ENCODE results near the gene MADD.

Gene MADD

DNA sequence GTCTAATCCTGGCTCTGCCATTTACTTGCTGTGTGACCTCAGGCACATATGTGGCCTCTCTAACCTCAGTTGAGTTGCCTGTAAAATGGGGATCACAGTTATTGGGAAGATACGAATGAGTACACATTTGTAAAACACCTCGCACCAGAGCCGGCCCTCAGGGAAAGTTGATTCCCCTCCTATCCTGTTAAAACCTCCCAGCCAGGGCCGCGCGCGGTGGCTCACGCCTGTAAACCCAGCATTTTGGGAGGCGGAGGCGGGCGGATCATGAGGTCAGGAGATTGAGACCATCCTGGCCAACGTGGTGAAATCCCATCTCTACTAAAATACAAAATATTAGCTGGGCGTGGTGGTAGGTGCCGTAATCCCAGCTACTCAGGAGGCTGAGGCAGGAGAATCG, 90.4 kb downstream of the MADD start:
- no peak for DNase-seq

DNA sequence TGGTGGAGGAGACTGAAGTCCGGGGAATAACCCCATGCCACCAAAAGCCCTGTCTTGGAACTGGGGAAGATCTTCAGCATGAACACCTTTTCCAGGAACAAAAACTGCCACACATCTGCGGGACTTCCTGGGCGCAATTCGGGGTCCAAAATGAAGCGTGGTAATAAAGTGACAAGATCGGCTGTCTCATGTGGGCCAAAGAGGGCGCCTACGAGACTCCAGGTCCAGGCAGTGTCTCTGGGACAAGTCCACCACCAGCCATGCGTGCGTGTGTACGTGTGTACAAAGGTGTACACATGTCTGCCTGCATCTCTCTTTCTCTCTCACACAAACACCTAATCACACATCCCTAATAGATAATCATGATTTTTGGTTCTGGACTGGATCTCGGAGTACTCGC, 91.5 kb downstream of the MADD start:
- no peak for DNase-seq

GRCh38 chr11:47366020-47366490, 96.1 kb downstream of the MADD start:
- DNase-seq, result no peak

DNA sequence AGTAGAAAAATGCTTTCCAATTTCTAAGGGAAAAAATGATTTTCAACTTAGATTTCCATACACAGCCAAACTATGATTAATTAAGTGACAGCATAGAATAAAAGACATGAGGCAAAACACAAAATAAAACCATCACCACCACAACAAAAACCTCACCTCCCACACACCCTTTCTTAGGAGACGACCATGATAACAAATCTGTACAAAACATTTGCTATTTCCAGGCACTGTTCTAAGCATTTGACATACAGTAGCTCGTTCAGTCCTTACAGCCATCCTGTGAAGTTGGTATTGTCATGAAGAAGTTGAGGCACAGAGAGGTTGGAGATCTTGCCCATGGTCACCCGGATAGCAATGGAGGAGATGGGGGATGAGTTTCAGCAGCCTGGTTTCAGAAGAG, 99.7 kb downstream of the MADD start:
- no peak for DNase-seq

DNA sequence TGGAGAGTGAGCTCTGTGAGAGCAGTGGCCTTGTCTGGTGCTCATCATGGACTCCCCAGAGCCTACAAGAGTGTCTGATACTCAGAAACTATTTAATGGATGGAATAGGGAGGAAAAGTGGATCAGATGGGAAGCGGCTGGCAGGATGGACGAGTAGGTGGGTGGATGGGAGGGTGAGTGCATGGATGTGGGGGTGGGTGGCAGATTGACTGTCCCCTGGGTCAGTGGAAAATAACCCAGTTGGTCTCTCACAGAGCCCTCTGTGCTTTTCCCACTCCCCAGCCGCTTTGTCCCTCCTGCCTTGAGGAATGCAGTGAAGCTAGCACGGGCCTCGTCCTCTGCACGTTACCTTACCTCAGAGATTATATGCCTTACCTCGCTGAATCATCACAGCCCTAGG, 102.5 kb downstream of the MADD start:
- no peak for DNase-seq

GRCh38 chr11:47373876-47374719, 104.2 kb downstream of the MADD start:
- peak; percentile 84 for DNase-seq

DNA sequence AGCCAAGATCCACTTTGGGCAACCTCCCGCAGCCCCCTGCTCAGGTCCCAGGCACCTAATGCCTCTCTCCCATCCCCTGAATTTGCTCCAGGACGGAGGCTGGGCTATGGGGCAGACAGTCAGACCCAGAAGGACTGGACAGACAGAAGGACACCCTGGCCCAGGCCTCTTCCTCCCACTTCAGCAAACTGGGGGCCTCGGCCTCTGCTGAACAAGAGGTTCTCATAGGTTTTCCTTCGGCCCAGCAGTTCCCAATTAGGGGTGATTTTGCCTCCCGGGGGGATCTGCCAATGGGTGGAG, 104.7 kb downstream of the MADD start:
- DNase-seq, result no peak

GRCh38 chr11:47375020-47375419, 105.1 kb downstream of the MADD start:
- DNase-seq, result no peak

DNA sequence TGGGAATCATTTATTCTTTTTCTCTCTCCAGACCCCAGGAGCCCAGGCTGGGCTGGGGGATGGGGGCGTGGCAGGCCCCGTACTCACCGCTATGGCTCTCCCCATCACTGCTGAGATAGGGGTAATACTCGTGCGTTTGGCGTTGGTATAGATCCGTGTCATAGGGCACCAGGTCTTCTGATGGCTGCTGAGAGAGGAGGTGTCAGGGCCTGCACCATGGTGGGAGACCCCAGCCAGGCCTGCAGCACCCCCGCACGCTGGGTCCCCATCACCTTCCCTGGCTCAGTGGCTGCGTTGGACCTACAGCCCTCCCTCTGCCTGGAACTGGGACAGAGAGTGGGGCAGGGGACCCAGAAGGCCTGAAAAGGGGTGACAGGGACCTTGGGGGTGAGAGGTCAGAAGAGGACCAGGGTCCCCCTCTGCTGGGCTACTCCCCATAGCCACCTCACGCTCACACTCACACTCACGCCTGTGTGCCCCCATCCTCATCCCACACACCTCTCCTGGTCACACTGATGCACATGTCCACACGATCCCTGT, 105.7 kb downstream of the MADD start:
- DNase-seq, result no peak

DNA sequence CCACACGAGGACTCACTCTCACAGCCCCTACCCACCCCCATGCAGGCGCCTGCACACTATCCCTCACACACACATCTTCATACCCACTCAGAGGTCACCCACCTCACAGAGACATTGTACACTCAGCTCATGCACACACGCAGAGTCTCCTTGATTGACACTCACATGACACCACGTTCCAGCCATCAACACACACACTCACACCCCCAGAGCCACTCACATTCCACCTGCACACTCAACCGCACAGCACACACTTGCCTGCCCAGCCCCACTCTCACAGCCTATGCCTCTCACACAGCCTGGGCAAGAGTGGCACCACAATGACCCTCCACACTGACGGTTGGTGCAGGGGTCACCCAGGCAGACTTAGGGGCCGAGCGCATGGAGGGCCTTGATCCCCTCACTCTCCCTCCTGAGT, 106.2 kb downstream of the MADD start:
- no peak for DNase-seq

GRCh38 chr11:47376525-47377371, 106.8 kb downstream of the MADD start:
- DNase-seq, result no peak

DNA sequence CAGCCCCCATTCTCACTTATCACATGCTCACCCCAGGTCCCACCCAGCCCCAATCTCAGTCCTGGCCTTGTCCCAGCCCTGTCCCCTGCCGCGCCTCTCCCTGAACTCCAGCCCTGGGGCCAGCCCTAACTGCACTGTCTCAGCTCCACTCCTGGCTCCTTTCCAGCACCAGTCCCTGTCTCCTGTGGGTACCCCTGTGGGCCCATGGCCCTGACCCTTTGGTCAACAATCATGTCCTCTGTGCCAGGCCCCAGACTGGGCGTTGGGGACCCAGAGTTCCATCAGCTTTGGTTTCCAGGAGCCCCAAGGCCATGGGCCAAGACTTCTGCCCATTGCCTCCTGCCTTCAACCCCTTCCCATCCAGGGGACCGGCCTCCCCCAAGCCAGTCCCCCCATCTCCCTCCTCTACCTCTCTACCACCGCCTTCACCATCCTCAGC, 107.7 kb downstream of the MADD start:
- no peak for DNase-seq

- DNase-seq, result no peak
Observed at GRCh38 chr11:47378010-47378835, 108.3 kb downstream of the MADD start, which contains the start of gene SPI1. SPI1 (minus strand) TSS chr11:47378547; CDS start chr11:47378353, 194 bp downstream.

- no peak for DNase-seq
Observed at GRCh38 chr11:47378836-47379170, 108.9 kb downstream of the MADD start.

DNA sequence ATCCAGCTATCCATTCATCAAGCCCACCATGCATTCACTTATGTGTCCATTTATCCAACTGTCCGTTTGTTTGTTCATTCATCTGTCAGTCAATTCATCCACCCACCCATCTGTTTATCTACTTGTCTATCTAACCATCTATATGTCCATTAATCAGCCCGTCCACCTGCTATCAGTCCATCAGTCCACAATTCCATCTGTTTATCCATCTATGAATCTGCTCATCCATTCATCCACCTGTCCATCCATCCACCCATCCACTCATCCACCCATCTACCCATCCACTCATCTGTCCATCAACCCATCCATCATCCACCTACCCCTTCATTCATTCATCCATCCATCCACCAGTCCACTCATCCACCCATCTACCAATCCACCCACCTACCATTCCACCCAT, 109.4 kb downstream of the MADD start:
- DNase-seq, result no peak

Data from CD4-positive, alpha-beta T cell treated with Interleukin-10 for 1 hour (primary cell).